GM19463 (cell line): ENCODE results near the gene TCERG1L.
"Not testable (repeated sequence)": the region's sequence is repeated elsewhere in the genome, so short reads cannot be mapped to it uniquely, and the experiment has no call there.

Source experiments
- ATAC-seq: cut with Tn5 transposase; IDR thresholded peaks from one replicate; pipeline ENCODE4 v1.9.1; 2021; ENCODE audit warnings: mild to moderate bottlenecking, moderate library complexity; ENCODE audit not compliant: unreplicated experiment

Gene TCERG1L

DNA sequence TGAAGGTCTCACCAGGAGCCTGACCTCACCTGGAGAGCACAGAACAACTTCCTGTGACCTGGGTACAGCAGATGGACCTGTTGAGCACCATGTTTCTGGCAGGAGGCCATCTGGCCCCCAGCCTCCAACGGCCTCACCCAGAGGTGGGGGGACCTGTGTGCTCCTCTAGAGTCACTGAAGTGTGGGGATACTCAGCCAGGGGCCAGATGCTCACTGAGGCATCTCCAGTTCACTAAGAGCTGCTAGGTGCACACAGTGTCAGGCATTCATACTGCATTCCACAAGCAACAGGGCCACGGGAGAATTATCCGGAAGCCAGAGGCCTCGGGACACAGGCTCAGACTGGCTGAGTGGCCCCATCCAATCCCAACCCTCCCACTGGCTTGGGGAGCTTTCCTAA, 161.4 kb downstream of the TCERG1L start:
- no peak for ATAC-seq

DNA sequence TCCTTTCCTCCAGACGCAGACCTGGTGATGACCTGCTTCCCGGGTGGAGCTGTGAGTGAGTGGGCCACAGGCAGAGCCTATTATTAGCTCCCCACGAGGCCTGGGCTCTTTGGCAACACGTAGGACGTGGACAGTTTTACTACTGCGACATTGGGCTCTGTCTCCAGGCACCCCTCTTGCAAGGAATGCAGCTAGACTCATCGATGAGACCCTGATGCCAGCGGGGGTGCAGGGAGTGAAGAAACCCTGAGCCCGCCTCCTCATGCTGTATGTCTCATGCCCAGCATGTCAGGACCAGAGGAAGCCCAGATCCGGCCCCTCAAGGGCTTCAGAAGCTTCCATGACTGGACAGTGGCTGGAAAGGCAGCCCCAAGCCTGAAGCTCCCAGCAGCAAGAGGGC, 161.9 kb downstream of the TCERG1L start:
- ATAC-seq = no peak

DNA sequence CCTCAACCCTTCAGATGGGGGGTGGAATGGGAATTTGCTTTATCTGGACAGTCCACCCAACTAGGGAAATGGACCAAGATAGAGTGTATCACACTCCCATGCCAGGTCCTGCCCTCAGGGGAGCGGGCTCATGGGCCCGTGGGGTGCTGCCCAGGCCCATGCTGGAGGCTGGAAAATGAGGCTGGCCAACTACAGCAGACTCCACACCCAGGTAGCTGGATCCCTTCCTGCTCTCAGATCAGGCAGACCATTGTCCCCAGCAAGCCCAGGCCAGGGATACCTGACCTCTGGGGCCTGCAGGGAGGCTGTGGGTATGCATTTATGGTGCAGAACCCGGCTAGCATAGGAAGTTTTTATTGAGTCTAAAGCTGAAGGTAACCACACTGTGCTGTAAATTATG, 162.4 kb downstream of the TCERG1L start:
- no peak for ATAC-seq

DNA sequence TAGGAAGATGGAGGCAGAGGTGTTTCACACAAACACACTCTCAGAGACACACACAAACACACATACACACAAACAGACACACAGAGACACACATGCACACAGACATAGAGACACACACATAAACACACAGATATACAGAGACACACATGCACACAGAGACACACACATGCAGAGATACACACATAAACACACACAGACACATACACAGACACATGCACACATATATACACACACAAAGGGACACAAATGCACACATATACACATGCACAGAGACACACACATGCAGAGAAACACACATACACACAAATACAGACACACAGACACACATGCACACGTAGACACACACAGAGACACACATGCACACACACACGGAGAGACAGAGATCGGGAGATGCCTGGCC, 163.3 kb downstream of the TCERG1L start:
- ATAC-seq = no peak

DNA sequence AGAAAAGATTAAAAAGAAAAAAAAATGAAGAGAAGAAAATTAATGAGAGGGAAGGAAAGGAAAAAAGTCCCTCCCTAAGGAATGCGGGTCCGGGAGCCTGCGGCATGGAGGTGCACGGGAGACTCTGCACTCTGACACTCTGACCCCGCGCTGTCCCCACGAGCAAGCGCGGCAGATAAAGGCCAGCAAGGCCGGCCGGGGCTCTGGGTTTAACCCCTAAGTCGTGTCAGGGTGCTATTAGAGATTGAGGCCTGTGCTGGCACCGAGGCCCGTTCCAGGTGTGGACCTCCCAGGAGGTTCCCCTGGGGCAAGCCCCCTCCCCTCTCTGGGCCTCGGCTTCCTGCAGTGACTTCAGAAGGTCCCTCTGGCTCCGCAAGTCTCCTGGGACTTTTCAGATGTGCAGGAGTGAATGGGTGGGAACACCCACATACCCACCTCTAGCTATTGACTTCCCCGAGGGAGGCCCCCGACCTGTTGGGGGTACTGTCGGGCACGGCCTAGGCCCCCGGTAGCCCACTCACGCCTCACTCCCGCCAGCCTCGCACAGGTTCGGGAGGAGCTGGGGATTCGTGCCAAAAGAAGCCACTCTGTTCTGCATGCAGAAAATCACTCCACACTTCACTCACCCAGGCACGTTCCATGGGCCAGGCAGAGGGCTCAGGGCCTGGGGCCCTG, 164.1 kb downstream of the TCERG1L start:
- ATAC-seq = no peak

DNA sequence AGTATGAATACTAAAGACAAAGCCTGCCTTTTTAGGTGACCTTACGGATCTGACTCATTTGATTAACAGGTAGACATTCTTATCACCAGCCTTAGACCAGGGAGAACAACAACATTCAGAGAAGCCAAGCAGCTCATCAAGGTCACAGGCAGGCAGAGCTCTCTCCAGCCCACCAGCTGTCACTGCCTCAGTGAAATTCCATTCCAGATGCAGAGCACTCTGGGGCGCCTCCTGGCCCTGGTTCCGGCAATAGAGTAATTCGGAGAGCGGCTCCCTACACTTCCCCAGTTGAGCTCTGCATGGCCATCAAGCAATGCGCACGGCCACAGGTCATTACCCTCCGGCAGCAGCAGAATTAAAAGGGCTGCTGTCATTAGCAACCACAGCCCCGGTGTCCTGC, 164.7 kb downstream of the TCERG1L start:
- ATAC-seq = no peak

DNA sequence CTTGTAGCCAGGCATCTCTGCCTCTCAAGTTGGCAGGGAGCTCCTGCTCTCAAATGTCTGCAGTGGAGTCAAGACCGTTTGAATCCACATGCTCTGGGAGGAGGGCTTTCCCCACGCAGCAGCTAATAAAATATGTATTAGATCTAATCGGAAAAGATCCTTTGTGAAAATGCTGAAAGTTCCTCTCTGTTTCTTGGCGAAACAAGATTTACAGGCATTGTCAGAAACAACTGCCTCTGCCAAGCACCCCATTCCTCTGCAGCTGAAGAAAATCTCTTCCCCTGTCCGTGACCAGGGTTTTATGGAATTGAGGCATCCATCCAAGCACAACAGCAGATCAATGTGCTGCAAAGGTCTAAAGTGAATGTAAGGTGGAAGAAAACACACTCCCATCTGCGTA, 165.8 kb downstream of the TCERG1L start:
- ATAC-seq = no peak

DNA sequence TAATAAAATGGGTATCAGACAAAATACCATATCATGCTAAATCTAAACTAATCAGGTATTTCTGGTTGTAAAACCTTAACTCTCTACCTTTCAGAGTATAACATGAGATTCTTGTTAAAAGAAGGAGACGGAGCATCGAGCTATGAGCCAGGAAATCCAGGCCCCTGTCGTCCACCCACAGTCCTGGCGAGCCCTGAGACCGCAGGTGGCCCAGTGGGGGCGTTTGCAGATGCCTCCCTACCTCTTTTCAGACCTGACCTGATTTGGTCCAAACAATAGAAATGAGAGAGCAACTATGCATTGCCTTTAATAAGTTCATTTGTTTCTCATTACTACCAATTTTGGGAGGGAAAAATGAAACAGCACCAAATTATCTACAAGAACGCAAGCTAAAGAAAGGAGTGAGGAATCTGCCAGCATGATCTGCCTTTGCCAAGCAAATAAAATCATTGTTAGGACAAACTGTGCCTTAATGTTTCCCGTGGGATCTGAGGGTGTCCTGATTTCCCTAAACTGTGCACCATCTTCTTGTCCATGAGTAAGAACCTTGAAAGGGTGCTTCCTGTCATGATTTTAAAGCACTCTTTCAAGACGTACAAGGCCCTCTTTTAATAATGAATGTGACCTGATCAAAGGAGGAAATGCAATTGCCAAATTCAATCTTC, 166.7 kb downstream of the TCERG1L start:
- ATAC-seq = no peak

DNA sequence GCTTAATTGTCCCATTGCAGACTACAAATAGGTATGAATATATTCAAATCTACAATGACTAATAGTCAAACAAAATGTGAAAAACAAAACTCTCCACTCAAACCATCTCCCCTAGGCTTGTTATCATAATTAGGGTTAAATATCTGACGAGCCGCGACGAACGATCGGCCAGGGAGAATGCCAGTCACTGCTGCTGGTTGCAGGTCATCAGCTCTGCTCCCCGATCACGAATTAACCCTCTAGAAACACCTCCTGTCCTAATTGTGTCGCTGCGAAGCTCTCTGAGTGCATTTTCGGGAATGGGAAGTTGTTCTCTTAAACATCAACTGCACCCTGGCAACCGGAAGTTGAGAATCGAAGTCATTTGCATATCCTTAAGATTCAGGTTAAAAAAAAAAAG, 167.3 kb downstream of the TCERG1L start:
- no peak for ATAC-seq

DNA sequence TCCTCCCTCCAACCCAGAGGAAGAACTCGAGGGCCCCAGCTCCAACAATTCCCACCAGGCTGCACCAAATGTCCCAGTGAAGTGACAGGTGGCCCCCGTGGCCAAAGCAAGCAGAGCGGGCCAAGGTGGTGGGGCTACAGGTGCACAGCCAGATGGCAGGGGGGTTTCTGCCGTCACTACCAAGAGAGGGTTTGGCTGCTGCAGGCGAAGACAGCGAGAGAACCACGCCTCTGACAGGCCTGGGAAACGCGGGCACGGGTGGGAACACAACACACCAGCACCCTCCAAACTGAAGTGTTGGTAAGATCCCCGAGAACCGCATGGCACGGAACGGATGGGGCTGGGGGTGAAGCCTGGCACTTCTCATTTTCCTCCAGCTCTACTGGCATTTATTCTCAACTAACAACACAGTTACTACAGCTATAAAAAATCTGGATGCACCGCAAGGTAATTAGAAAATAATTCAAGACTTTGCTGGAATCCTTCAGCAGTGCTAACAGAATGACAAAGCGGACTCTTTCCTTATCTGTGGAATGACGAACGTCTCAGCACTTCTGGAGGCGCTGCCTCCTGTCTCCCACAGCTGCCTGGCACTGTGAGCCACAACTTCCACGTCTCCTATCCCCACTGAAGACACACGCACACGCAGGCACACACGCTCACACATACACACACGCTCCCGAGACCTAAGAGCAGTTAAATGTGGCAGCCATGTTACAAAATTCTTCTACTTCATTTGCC, 167.9 kb downstream of the TCERG1L start:
- ATAC-seq = no peak

DNA sequence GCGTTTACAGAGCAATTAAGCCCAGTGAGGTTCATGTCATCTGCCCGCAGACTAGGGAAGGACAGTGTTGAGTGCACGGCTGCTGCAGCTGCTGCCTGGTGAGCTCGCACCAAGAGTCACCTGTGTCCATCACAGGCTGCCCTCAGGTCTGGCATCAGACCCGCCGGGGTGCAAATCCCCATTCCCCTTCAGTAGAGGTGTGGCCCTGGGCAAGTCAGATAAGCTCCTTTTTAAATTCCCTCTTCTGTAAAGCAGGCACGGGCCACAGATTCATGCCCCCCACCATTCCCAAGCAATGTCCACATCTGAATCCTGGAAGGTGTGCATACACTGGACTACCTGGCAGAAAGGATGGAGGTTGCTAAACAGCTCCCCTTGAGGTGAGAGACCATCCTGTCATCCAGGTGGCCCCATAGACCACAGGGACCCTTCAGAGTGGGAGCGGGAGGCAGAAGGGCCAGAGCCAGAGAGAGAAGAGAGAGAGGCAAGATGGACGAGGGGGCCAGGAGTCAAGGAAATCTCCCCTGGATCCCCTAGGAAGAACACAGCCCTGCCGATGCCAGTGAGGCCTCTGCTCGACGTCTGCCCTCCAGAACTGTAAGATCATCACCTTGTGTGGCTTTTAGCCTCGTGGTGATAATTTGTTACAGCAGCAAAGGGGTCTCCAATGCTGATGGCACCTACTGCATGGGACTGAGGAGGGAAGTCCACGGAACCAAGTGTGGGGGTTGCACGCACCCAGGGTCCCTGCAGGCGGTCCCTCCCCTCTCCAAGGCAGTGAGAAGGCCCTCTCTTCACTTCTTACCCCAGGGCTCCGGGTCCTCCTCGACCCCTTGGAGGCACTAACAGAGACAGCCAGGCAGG, 168.8 kb downstream of the TCERG1L start:
- no peak for ATAC-seq

DNA sequence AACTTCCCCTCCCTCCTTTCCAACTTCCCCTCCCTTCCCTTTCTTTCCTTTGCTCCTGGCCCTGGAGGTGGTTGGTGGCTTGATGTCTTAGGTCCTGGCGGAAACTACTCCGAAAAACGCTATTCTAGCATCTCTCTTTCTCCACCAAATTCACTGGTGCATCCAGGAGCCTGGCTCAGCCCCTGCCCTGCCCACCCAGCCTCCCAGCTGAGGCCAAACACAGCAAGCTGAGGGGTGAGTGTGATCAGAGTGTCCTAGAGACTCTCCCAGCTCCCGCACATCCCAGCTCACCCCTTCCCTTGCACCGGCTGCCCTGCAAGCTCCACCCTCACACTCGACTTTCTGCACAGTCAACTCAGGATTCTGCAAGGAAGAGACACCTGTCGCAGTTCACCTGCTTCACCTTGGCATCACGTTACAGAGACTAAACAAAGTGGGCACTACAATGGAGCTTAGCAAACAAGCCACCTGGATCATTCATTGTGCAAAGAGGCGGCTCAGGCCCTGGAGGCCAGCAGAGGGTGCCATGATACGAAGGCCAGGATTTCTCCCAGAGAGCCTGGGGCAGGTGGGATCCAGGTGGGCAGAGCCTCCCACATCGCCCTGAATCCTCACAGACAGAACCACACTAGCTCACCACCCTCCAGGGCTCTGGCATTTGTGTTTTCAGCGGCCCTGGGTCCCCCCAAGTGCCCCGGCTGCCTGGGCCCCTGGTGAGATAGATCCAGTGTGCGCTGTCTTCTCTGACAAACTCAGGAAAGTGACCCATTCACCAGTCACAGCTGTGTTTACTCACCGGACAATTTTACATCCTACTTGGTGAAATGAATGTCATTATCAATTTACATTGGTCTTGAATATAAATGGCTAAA, 169.6 kb downstream of the TCERG1L start:
- no peak for ATAC-seq

DNA sequence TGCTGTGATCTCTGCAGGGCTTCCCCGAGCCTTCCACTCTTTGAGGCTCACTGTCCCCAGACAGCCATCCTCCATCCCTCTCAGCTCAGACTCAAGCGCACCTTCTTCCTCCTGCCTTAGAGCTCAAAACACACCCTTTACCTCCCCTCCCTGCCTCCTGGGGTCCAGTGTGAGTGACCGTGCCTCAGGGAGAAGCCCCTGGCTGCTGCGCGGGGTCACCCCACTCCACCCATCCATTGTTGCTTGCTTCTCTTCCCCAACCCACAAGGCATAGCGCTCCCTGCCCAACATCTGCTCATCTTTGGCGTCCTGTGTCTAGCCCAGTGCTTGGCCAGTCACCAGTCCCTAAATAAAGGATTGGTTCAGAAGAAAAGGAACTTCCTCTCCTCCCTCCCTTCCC, 170.3 kb downstream of the TCERG1L start:
- no peak for ATAC-seq

DNA sequence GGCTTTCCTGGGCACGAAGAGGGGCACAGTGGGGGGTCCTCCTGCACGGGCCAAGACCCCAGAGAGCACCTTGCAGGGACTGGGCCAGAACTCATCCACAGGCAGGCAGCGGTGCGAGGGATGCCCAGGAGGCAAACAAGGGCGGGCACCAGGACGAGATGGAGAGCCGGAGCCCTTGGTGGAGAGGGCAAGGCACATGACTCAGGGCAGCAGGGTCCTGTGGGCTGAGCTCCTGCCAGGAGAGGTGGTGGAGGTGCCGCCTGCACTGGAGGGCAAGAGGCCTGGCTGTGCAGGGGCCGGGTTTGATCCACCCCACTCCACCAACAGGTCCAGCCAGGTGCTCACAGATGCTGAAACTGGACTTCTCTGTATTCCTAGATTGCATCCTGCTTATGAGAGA, 170.9 kb downstream of the TCERG1L start:
- ATAC-seq = no peak

DNA sequence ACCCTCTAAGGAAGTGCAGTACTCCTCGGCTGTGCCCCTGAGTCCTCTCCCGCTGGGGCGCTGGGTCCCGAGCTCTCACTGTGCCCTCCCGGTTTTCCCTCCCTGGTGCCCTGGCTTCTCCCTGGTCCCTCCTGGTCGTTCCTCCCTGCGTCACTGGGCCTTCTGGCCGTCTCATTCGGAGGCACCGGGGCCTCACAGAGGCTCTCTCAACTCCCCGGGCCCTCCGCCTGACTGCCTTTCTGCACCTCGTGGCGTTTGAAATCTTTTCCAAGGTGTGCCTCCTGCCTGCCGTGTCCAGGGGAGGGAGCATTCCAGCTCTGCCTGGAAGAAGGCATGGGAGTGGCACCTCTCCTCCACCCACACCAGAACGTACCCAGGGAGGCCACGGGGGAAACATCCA, 174.3 kb downstream of the TCERG1L start:
- no peak for ATAC-seq

DNA sequence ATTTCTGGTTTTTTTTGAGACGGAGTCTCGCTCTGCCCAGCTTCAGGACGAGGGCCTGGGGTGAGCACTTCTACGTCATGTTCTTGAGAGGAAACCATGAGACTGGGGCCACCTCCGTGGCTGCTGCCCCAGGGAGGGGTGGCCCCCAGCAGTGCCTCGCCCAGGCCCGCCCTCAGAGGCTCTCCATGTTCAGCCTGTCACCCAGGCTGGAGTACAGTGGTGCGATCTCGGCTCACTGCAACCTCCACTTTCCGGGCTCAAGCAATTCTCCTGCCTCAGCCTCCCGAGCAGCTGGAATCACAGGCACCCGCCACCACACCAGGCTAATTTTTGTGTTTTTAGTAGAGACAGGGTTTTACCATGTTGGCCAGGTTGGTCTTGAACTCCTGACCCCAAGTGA, 175.2 kb downstream of the TCERG1L start:
- not testable (repeated sequence) for ATAC-seq

DNA sequence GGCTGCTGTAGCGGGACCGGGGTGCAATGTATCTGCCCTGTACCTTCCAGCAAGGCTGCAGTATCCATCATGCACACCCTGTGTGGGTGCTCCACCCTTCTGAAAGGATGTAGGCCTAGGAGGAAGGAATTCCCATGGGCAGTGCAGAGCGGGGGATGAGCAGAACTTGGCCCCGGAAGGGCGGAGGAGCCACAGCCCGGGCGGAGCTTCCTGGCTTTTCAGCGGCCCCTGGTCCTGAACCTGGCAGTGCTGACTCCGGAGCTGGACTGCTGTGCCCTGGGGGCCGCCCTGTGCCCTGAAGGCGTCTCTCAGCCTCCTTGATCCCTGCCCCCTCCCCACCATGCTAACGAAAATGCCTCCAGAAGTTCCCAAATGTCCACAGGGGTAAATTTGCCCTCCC, 175.8 kb downstream of the TCERG1L start:
- no peak for ATAC-seq

DNA sequence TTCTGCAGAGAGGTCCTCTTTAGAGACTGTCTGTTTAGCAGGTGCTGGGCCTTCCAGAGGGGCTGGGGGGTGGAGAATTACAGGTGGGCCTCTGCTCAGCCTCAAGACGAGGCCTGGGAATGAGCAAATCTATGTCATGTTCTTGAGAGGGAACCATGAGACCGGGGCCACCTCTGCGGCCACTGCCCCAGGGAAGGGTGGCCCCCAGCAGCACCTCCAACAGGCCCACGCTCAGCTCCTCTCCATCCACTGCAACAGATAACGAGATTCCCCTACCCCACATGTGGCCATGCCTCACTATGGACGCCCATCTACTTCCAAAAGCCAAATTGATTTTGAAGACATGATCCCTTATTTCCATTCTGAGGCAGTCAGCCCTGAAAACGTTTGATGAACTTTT, 176.9 kb downstream of the TCERG1L start:
- no peak for ATAC-seq

DNA sequence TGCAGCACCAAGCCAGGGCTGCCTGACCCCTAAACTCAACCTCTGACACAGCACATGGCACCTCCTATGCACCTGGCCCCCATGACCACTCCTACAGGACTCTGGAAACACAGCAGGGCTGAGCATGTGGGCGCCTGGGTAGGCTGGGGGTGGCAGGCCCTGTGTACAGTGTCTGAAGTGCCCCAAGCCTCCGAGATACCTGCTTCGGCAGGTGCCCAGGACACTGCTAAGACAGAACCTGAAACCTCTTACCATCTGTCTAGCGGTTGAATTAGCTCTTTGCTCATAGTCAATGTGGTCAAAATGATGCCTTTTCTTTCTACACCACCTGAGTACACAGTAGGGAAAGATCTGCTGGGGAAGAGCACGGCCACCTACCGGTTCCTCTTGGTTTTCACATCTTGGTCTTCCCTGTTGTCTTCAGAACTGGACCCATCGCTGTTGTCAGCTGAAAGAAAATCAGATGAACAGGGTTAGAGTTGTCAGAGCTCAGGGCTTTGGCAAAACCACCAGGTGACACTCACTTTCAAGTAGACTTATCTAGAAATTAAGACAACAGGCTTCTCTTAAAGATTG, 177.4 kb downstream of the TCERG1L start:
- no peak for ATAC-seq

DNA sequence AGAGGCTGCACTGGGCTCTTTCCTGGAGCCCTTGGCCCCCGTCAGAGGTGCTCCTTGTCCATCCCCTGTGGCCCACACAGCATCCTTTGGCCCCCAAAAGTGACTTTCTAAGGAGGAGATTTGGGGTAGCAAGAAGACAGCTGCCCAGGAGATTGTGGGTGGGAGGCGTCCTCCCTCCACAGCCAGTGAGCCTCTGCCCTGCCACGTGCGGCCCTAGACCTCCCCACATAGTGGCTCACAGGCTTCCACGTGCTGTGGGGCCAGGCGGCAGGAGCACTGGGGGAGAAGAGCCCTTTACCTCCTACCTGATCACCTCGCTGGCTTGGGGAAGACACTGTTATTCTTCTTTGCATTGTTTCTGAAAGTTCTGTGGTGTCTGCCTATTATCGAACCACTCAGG, 178.8 kb downstream of the TCERG1L start:
- ATAC-seq = no peak
